Measurements from ENCODE around the gene FADS6. TPM values are rescaled to one million over a fixed set of nuclear protein-coding genes. Genes with fewer than 3 reads are reported as not detected.
"Not testable (repeated sequence)": the region's sequence is repeated elsewhere in the genome, so short reads cannot be mapped to it uniquely, and the experiment has no call there.

The FADS6 gene
- total RNA-seq, 1 donor from 2014 or later: not detected

- H3K36me3 ChIP-seq: no peaks in the 10 kb centered on the region
- H3K4me1 ChIP-seq: peaks cover 25% of the 10 kb centered on the region
- no peak for TF ChIP-seq CTCF (IDR thresholded peaks at IDR 0.05; ENCODE audit: borderline replicate concordance)
- no peak for DNase-seq
- H3K4me3 ChIP-seq: peak overlapping the region; percentile 77
- intact Hi-C loops (cut with micrococcal nuclease): no loop called here
- no peaks in the 10 kb centered on the region for H3K27me3 ChIP-seq (ENCODE audit: low read depth)
- no peak overlapping the region for H3K27ac ChIP-seq (replicated peaks)
- no peaks in the 10 kb centered on the region for H3K9me3 ChIP-seq (replicated peaks)
Measured at GRCh38 chr17:74871356-74872076, 21.9 kb downstream of the FADS6 start.

- TF ChIP-seq CTCF (IDR thresholded peaks at IDR 0.05; ENCODE audit: borderline replicate concordance): no peak
- Histone ChIP-seq H3K9me3 (replicated peaks) (no peaks in the 10 kb centered on the region), H3K27ac (replicated peaks) (no peak overlapping the region), H3K4me1 (peaks cover 25% of the 10 kb centered on the region), H3K4me3 (no peak overlapping the region), H3K36me3 (no peaks in the 10 kb centered on the region), H3K27me3 (ENCODE audit: low read depth) (no peaks in the 10 kb centered on the region)
- DNase-seq: no peak
- intact Hi-C loops (cut with micrococcal nuclease): no loop called here
Measured at GRCh38 chr17:74870512-74870911, 22.9 kb downstream of the FADS6 start.

- intact Hi-C loops (cut with micrococcal nuclease); H3K9me3 ChIP-seq (replicated peaks); H3K4me3 ChIP-seq; H3K36me3 ChIP-seq; H3K27ac ChIP-seq (replicated peaks); H3K27me3 ChIP-seq (ENCODE audit: low read depth); DNase-seq: not testable (repeated sequence)
- peaks cover 25% of the 10 kb centered on the region for H3K4me1 ChIP-seq
Measured at GRCh38 chr17:74870028-74870427, 23.4 kb downstream of the FADS6 start.

- no peak overlapping the region for H3K4me3 ChIP-seq
- TF ChIP-seq CTCF (IDR thresholded peaks at IDR 0.05; ENCODE audit: borderline replicate concordance): no peak
Measured at GRCh38 chr17:74868908-74869255, 24.6 kb downstream of the FADS6 start.

GRCh38 chr17:74868251-74868907 lies 25.1 kb downstream of the FADS6 start:
- Histone ChIP-seq H3K27me3 (ENCODE audit: low read depth) (no peaks in the 10 kb centered on the region), H3K4me3 (no peak overlapping the region), H3K9me3 (replicated peaks) (no peaks in the 10 kb centered on the region), H3K36me3 (no peaks in the 10 kb centered on the region), H3K4me1 (peaks cover 16% of the 10 kb centered on the region), H3K27ac (replicated peaks) (no peak overlapping the region)
- DNase-seq: no peak
- TF ChIP-seq CTCF (IDR thresholded peaks at IDR 0.05; ENCODE audit: borderline replicate concordance): no peak
- intact Hi-C loops (cut with micrococcal nuclease): loop anchor here (5.0 kb wide), 1 partner anchor 81 kb away; no protein-coding TSS in a partner anchor

More at GRCh38 chr17:74868908-74869255, 24.6 kb downstream of the FADS6 start:
- no peaks in the 10 kb centered on the region for H3K27me3 ChIP-seq (ENCODE audit: low read depth)
- no peak overlapping the region for H3K27ac ChIP-seq (replicated peaks)
- peaks cover 21% of the 10 kb centered on the region for H3K4me1 ChIP-seq
- H3K9me3 ChIP-seq (replicated peaks): no peaks in the 10 kb centered on the region
- intact Hi-C loops (cut with micrococcal nuclease): loop anchor here (5.0 kb wide), 1 partner anchor 82 kb away; no protein-coding TSS in a partner anchor
- no peak for DNase-seq
- H3K36me3 ChIP-seq: no peaks in the 10 kb centered on the region

Measured in left ventricle myocardium inferior (tissue), 1 donor.